ENCODE measurements around the gene SLC35B2.

Gene SLC35B2

GRCh38 chr6:44285552-44286284 lies 28.4 kb upstream of the SLC35B2 start:
- no peak for DNase-seq

- DNase-seq, result no peak
Observed at GRCh38 chr6:44284867-44285266, 27.5 kb upstream of the SLC35B2 start.

GRCh38 chr6:44284121-44284520 lies 26.8 kb upstream of the SLC35B2 start:
- no peak for DNase-seq

GRCh38 chr6:44278774-44279697 lies 21.7 kb upstream of the SLC35B2 start:
- no peak for DNase-seq

GRCh38 chr6:44278315-44278714 lies 21.0 kb upstream of the SLC35B2 start:
- DNase-seq, result no peak

- DNase-seq, result no peak
Observed at GRCh38 chr6:44277763-44278162, 20.4 kb upstream of the SLC35B2 start.

GRCh38 chr6:44276667-44277640 lies 19.6 kb upstream of the SLC35B2 start:
- DNase-seq, result no peak

GRCh38 chr6:44275749-44276648 lies 18.7 kb upstream of the SLC35B2 start:
- peak; percentile 72 for DNase-seq

- DNase-seq, result no peak
Observed at GRCh38 chr6:44275271-44275748, 18.0 kb upstream of the SLC35B2 start.

GRCh38 chr6:44273617-44274016 lies 16.3 kb upstream of the SLC35B2 start:
- DNase-seq, result no peak

GRCh38 chr6:44272999-44273566 lies 15.8 kb upstream of the SLC35B2 start:
- DNase-seq, result no peak

GRCh38 chr6:44272529-44272928 lies 15.2 kb upstream of the SLC35B2 start:
- DNase-seq, result no peak

- DNase-seq, result no peak
Observed at GRCh38 chr6:44271914-44272313, 14.6 kb upstream of the SLC35B2 start.

GRCh38 chr6:44271406-44271723 lies 14.0 kb upstream of the SLC35B2 start:
- DNase-seq, result no peak

- peak; percentile 61 for DNase-seq
Observed at GRCh38 chr6:44270526-44271405, 13.4 kb upstream of the SLC35B2 start.

GRCh38 chr6:44269921-44270525 lies 12.7 kb upstream of the SLC35B2 start, which contains the start of gene TMEM151B:
TMEM151B (plus strand) TSS chr6:44270450; CDS start chr6:44270743, 293 bp downstream.
- peak; percentile 52 for DNase-seq

- no peak for DNase-seq
Observed at GRCh38 chr6:44269178-44269920, 12.0 kb upstream of the SLC35B2 start.

GRCh38 chr6:44268095-44268628 lies 10.8 kb upstream of the SLC35B2 start:
- DNase-seq, result peak; percentile 92

- DNase-seq, result no peak
Observed at GRCh38 chr6:44267252-44267651, 9.9 kb upstream of the SLC35B2 start.

All from retina (tissue), 1 donor.